Activated T-helper 9 cell treated with anti-CD3 and anti-CD28 coated beads, Interleukin-2, amount 50 U/mL, for 16 hours (primary cell): ENCODE results near the gene NEDD8.

Source experiments
- DNase-seq: peaks from one replicate; pipeline ENCODE4 v3.0.0-alpha.2; 2020; ENCODE audit warnings: low read depth

Gene NEDD8

GRCh38 chr14:24263848-24264247 lies 31.7 kb upstream of the NEDD8 start:
- no peak for DNase-seq

DNA sequence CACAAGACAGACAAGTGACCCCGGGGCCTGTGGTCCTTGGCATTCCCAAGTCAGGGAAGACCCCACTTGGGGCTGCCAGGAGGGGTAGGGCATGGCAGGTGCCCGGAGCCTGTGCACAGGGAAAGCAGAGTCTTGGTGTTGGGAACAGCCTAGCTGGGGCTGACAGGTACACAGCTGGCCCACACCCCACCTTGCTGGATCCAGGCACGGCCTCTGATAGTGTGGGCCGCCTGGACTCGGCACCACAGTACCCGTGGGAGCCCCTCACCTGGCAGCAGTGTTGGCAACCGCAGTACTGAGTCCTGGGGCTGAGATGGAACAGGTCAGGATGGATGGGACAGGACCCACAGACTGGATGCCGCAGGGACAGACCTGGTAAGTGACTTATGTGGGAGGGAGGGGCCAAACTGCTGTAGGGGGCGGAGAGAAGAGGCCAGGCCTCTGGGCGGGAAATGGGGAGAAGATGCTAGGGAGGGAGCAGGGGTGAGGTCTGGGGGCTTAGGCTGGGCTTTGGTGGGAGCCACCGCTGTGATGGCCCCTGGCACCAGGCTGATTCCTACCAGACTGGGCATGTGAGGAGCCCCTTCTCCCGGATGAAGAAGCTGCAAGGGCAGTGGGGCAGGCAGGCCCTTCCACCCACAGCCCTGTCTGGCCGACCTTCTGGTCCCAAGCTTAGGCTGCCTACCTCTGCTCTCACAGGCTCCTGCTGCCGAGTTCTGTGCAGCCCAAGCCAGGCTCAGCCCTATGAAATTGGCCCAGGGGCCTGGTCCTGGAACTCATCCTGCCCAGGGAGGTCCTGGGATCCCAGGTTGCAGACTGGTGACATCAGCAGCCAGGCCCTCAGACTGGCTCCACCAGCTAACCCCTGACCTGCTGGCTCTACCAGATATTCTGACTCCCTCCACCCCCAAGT lies 30.9 kb upstream of the NEDD8 start, which contains the start of gene TGM1:
Gene TGM1, minus strand, starts transcription at position 357 of the 913 bp plus-strand sequence. CDS start 825 bp downstream, outside the sequence.
- no peak for DNase-seq

GRCh38 chr14:24261969-24262327 lies 29.8 kb upstream of the NEDD8 start:
- no peak for DNase-seq

GRCh38 chr14:24261256-24261968 lies 29.2 kb upstream of the NEDD8 start:
- no peak for DNase-seq

GRCh38 chr14:24260780-24261157 lies 28.6 kb upstream of the NEDD8 start:
- DNase-seq: no peak

DNA sequence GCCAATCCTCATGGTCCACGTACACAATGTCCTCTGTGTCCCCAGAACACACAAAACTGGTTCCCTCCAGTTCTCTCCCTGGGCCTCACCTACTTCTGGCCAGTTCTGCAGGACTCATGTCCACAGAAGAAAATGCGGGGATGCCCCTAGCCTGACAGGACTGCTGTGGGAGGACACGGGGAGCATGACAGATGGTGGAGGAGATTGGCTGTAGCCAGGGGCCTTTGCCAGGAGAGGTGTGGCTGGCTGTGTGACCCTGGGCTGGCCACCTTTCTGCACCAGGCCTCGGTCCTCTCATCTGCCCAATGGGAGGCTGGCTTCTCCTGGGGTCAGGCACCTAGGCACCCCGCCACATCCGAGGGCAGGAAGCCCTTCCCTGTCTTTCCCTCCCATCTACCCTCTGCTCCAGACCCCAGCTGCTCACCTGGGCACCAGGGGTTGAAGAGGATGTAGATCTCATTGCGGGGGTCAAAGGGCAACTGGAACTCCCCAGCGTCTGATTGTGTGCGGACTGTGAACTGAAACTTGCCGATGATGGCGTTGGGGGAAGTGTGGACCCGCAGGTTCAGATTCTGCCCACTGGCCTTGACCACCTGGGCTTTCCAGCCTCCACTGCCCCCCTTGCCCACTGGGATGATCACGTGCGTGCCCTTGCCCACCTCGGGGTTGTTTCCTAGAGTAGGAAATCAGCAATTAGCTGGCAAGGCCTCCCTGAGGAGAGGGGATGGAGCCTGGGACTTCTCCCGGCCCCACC lies 28.0 kb upstream of the NEDD8 start:
- DNase-seq: no peak

- DNase-seq: no peak
Measured at GRCh38 chr14:24259282-24260025, 27.3 kb upstream of the NEDD8 start.

DNA sequence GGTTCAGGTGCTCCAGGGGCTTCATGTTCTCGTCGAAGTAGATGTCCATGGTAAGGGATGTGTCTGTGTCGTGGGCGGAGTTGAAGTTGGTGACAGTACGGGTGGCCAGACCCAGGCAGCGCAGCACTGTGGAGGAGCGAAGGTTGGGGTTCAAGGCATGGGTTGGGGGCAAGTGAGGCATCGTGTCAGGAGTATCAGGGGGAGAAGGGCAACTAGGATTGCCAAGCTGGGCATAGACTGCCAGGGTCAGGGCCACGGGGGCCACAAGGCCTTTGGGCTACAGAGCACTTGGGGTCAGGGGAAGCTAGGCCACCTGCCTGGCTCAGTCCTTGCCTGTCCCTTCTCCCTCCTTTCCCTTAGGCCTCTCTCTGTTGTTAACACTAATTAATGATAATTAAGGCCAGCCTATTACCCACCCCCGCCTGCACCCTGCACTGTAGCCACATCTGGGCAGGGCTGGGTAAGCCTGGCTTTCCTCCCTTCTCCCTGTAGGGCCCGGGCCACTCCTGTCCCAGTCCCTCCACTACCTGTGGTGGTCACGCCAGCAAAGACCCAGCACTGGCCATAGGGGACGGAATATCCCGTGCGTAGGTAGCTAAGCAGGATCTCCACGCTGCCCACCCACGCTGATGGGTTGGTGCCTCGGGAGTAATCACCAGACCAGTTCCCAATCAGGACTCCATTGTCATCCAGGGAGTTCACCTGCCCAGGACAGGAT lies 26.5 kb upstream of the NEDD8 start:
- DNase-seq: no peak

DNA sequence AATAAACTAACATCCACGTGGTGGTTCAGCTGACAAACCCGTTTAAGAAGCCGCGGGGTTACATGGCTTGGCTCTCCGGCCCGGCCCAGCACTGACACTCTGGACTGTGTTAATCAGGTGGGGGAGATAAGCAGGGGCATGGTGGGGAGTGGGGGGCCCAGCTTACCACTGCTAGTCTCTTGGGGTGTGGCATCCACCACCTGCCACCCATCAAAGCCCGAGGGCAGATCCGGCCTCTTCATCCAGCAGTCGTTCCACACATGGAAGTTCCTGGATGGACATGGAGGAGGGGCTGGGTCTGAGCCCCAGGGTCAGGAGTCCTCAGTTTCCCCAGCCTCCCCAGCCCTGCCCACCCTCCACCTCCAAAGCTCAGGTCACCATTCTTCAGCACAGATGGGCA lies 26.0 kb upstream of the NEDD8 start:
- DNase-seq: no peak

- DNase-seq: no peak
Measured at GRCh38 chr14:24256960-24257359, 24.8 kb upstream of the NEDD8 start.

DNA sequence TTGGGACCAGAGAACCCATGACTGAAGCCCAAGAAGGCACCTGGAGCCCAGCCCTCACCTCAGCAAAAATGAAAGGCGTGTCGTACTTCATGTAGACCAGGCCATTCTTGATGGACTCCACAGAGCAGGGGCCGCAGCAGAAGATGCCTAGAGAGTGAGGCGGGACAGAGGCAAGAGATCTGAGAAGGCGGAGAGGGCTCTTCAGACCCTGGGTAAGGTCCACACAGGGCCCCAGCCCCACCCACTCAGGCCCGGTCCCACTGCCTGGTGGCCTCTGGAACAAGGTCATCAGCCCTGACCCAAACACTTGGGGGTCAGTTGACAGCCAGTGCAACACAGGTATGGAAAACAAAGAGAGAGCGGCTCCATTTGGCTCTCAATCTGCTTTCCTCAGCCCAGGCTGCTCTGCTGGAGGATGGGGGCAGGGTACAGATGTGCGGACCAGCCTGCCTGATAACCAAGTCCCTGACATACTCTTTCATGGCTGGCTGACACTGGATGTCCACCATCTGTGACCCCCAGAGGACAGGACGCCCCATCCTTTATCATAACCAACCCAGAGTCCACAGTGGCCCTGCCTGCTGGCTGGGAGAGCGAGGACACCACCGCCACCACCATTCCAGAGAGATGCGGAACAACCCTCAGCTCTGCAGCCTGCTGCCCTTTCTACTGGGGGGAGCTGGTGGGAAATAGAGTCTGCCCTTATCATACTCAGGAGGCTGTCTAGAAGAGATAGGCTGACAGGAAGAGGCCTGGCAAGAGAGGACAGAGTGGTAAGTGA lies 24.0 kb upstream of the NEDD8 start:
- no peak for DNase-seq

DNA sequence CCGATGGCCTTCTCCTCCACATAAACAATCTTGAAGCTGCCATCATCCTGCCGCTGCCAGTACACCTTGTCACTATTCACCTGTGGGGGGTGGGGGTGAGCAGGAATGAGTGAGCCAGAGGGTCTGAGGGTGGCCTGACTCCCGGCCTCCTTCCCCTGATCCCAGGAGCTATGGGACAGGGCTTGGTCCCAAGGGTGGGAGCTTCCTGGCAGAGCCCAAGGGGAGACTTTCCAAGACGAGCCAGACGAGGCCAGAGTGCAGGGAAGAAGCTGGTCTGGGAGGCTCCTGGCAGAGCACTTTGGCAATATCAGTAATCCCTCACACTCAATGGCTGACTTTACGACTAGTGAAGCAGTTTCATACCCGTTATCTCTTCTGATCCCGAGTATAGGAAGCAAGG lies 23.3 kb upstream of the NEDD8 start:
- no peak for DNase-seq

DNA sequence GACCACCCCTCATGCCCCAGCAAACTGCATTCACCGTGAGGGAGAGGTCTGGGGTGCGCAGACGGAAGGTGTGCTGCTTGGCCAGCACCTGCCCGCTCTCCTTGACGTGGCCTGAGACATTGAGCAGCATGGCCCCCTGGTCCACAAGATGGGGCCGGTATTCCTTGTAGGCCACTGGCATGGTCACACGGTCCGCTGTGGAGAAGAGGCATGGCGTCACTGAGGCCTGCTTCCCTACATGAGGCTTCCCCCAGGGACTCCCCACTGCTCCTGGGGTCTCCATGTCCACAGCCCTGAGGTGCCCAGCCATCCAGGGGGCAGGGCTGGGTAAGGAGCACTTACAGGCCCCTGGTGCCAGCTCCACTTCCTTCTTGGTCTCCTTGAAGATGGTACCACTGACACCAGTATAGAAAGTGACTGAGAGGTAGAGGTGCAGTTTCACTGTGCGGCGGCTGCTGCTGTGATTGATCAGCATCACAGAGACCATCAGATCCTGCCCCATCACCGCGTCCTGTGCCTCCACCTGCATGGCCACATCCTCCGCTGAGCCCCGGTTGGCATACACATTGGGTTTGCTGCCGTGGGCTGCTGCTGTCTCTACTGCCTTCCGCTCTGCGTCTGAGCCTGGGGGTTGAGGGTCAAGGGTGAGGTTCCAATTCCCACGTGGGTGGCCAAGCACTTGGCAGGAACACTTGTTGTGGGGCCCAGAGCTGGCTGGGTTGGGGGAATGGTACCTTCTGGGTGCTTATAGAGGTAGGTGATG lies 22.6 kb upstream of the NEDD8 start:
- DNase-seq: no peak

GRCh38 chr14:24253936-24254335 lies 21.8 kb upstream of the NEDD8 start:
- no peak for DNase-seq

DNA sequence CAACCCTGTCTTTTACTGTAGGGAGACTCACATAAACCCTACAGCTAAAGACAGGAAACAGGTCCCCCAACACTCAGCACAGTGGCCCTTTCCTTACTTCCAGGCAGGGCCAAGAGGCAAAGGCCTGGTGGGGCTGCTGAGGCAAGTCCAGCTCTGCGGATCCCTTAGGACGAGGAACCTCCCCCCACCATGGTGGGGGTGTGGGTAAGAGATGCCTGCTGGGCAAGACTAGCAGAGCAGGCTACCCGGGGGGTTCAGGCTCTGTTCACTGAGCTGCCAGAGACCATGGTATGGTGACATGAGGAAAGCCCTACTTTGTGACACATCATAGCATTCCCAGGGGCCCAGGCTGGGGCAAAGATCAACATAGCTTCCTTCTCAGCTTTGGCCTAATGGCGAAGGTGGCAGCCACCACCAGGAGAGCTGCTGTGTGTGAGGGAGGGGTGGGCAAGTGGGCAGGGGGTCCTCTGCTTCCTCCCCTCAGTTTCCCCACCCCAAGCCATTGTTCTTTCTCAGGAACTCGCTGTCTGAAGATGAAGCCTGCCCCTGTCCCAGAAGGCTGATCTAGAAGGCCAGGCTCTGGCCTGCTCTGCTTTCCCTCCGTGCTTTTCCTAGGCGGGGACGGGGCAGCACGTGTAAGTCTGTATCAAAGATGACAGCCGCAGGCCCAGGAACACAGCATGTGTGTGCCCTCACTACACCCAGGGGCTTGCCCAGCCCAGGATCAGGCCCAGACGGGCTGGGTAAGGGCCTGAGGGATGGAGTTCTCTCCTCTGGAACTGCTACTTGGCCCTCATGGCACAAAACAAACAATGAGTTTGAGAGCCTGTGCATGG lies 20.3 kb upstream of the NEDD8 start:
- DNase-seq: no peak

DNA sequence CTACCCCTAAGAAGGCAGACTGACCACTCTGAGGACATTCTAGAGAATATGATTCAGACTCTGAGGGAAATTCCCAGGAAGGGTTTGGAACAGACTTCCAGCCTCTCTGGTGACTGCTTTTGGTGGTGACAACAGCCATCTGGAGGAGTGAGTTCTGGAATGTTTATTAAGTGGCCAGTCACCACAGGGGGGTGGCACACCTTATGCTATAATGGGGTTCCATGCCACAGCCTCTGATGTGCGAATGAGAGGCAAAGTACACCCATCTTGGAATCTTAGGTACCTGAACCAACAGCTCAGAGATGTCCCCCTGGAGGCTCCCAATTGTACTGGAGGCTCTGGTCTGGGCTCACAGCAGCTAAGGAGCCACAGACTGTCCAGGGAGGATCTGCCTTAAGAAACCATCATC lies 19.7 kb upstream of the NEDD8 start:
- DNase-seq: no peak

DNA sequence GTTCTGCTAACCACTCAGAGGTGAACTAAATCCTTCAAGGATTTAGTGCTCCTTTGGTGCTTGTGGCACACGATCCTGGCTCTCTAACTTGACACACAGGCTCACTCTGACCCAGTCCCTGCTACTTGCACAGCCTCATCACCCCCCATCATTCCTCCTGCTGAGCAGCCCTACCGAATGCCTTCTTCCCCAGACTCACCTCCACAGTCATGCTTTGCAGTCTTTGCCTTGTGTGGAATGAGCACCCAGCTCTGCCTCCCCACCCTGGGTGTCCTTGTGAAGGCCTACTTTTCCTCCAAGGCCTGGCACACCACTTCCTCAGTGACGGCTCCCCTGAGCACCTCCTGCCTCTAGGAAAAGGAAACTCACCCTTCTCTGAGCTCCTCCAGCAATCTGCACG lies 18.2 kb upstream of the NEDD8 start:
- DNase-seq: no peak

DNA sequence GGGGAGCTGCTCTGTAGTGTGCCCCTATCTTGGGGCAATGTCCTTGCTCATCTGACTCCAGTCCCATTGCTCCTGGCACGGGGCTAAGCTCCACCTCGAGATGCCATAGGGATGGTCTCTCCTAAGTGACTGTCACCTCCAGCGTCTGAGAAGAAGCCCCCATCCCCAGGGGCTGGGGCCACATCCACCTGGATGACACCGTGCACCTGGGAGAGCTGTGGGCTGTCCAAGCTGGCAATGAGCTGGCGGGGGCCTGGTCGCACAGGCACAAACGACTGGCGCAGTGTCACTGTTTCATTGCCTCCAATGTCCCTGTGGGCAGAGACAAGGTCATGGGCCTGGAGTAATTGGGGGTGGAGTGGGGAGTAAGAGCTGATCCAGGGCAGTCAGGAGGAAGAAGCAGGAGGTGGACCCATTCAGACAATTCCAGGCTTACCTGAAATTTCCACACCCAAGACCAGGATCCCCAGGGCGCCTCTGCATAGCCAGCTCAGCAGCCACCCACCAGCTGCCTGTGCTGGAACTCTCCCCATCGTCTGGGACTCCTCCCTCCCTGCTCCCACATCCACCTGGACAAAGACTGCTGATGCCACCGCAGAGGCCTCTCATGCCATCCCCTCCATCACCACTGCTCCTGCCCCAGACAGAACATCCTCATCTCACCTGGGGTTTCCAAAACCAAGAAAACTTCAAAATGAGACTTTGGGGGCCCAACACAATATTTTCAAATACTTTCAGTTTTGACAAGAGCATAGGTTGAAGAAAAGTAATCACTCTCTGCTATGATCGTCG lies 17.3 kb upstream of the NEDD8 start:
- no peak for DNase-seq
